Endothelial cell (in vitro differentiated cells): ENCODE results near the gene MPZL3. TPM values are rescaled to one million over a fixed set of nuclear protein-coding genes. Genes with fewer than 3 reads are reported as not detected.
"Not testable (repeated sequence)": the region's sequence is repeated elsewhere in the genome, so short reads cannot be mapped to it uniquely, and the experiment has no call there.

Experiments
- DNase-seq: peaks from one replicate; pipeline ENCODE4 v3.0.0; 2021; ENCODE audit warnings: low spot score
- H3K27ac Mint-ChIP-seq: one replicate; pipeline ENCODE4 v1.8.0; 2021; ENCODE audit warnings: mixed read lengths, inconsistent platforms; ENCODE audit not compliant: unreplicated experiment
- H3K27me3 Mint-ChIP-seq: one replicate; pipeline ENCODE4 v1.8.0; 2021; ENCODE audit warnings: mild to moderate bottlenecking, moderate library complexity, mixed read lengths, inconsistent platforms; ENCODE audit not compliant: unreplicated experiment
- H3K36me3 Mint-ChIP-seq: one replicate; pipeline ENCODE4 v1.8.0; 2021; ENCODE audit warnings: mild to moderate bottlenecking, low read depth, mixed read lengths, inconsistent platforms; ENCODE audit not compliant: unreplicated experiment
- H3K4me1 Mint-ChIP-seq: one replicate; pipeline ENCODE4 v1.8.0; 2021; ENCODE audit warnings: mild to moderate bottlenecking, mixed read lengths, inconsistent platforms; ENCODE audit not compliant: unreplicated experiment
- H3K4me3 Mint-ChIP-seq: one replicate; pipeline ENCODE4 v1.8.0; 2021; ENCODE audit warnings: mild to moderate bottlenecking, mixed read lengths, inconsistent platforms; ENCODE audit not compliant: unreplicated experiment
- H3K9me3 Mint-ChIP-seq: one replicate; pipeline ENCODE4 v1.8.0; 2021; ENCODE audit warnings: mixed read lengths, inconsistent platforms; ENCODE audit not compliant: unreplicated experiment
- CTCF ChIP-seq: fragments of 200-600 bp; sonication (generic); IDR thresholded peaks from one replicate; pipeline ENCODE4 v1.5.0; 2021; ENCODE audit warnings: antibody characterized with exemption; ENCODE audit not compliant: unreplicated experiment
- total RNA-seq: library from RNA; stranded (reverse); fragmentation: NEBNext Ultra II Directional; extraction: Animal tissue kit (Norgen Biotek cat#: 25700); gene quantifications from one replicate; pipeline ENCODE4 v1.2.1, GENCODE V29; 2021; ENCODE audit not compliant: unreplicated experiment

Gene MPZL3
- total RNA-seq, 1 donor from 2014 or later = 10.7 TPM

GRCh38 chr11:118193910-118194566 lies 58.1 kb downstream of the MPZL3 start:
- Mint-ChIP-seq H3K4me3 (no peak overlapping the region), H3K4me1 (peaks cover 3% of the 10 kb centered on the region), H3K27me3 (peaks cover 6% of the 10 kb centered on the region), H3K9me3 (no peaks in the 10 kb centered on the region), H3K27ac (no peak overlapping the region), H3K36me3 (no peaks in the 10 kb centered on the region)
- no peak for DNase-seq
- TF ChIP-seq CTCF = no peak

GRCh38 chr11:118192817-118193216 lies 59.3 kb downstream of the MPZL3 start:
- H3K27ac Mint-ChIP-seq, H3K4me3 Mint-ChIP-seq, H3K36me3 Mint-ChIP-seq, H3K4me1 Mint-ChIP-seq, DNase-seq, H3K27me3 Mint-ChIP-seq, H3K9me3 Mint-ChIP-seq: not testable (repeated sequence)

- H3K27ac Mint-ChIP-seq, H3K9me3 Mint-ChIP-seq, H3K27me3 Mint-ChIP-seq, DNase-seq, H3K36me3 Mint-ChIP-seq, H3K4me3 Mint-ChIP-seq, H3K4me1 Mint-ChIP-seq: not testable (repeated sequence)
Measured at GRCh38 chr11:118190942-118191506, 61.1 kb downstream of the MPZL3 start.

- peaks cover 12% of the 10 kb centered on the region for H3K4me1 Mint-ChIP-seq
- no peaks in the 10 kb centered on the region for H3K36me3 Mint-ChIP-seq
- H3K9me3 Mint-ChIP-seq = no peaks in the 10 kb centered on the region
- H3K4me3 Mint-ChIP-seq = no peak overlapping the region
- no peak for TF ChIP-seq CTCF
- DNase-seq = no peak
- H3K27me3 Mint-ChIP-seq = peaks cover 6% of the 10 kb centered on the region
- H3K27ac Mint-ChIP-seq = no peak overlapping the region
Measured at GRCh38 chr11:118186346-118187107, 65.6 kb downstream of the MPZL3 start.

GRCh38 chr11:118184784-118185579 lies 67.2 kb downstream of the MPZL3 start:
- Mint-ChIP-seq H3K9me3 (no peaks in the 10 kb centered on the region), H3K36me3 (no peaks in the 10 kb centered on the region), H3K27me3 (no peaks in the 10 kb centered on the region), H3K4me3 (no peak overlapping the region), H3K4me1 (peaks cover 12% of the 10 kb centered on the region), H3K27ac (no peak overlapping the region)
- TF ChIP-seq CTCF = no peak
- DNase-seq = no peak

GRCh38 chr11:118183691-118184090 lies 68.5 kb downstream of the MPZL3 start:
- not testable (repeated sequence) for H3K9me3 Mint-ChIP-seq, H3K36me3 Mint-ChIP-seq, H3K4me3 Mint-ChIP-seq, H3K27ac Mint-ChIP-seq, H3K27me3 Mint-ChIP-seq, DNase-seq
- H3K4me1 Mint-ChIP-seq = peaks cover 16% of the 10 kb centered on the region
